ENCODE data around the gene LRRC4C.
"Not testable (repeated sequence)": the region's sequence is repeated elsewhere in the genome, so short reads cannot be mapped to it uniquely, and the experiment has no call there.

The LRRC4C gene

GRCh38 chr11:40228662-40229061 lies 1230.8 kb downstream of the LRRC4C start:
- no peak for DNase-seq (ENCODE audit: low read depth)

GRCh38 chr11:40227730-40228129 lies 1231.7 kb downstream of the LRRC4C start:
- no peak for DNase-seq (ENCODE audit: low read depth)

GRCh38 chr11:40226654-40227053 lies 1232.8 kb downstream of the LRRC4C start:
- DNase-seq (ENCODE audit: low read depth) = no peak

GRCh38 chr11:40223596-40224330 lies 1235.7 kb downstream of the LRRC4C start:
- DNase-seq (ENCODE audit: low read depth) = no peak

- DNase-seq (ENCODE audit: low read depth) = no peak
Observed at GRCh38 chr11:40219401-40219800, 1240.1 kb downstream of the LRRC4C start.

GRCh38 chr11:40215556-40215955 lies 1243.9 kb downstream of the LRRC4C start:
- DNase-seq (ENCODE audit: low read depth) = no peak

GRCh38 chr11:40207416-40207815 lies 1252.0 kb downstream of the LRRC4C start:
- no peak for DNase-seq (ENCODE audit: low read depth)

GRCh38 chr11:40204228-40204627 lies 1255.2 kb downstream of the LRRC4C start:
- DNase-seq (ENCODE audit: low read depth) = no peak

- DNase-seq (ENCODE audit: low read depth) = no peak
Observed at GRCh38 chr11:40203606-40204005, 1255.8 kb downstream of the LRRC4C start.

GRCh38 chr11:40202589-40203270 lies 1256.7 kb downstream of the LRRC4C start:
- no peak for DNase-seq (ENCODE audit: low read depth)

GRCh38 chr11:40192590-40192989 lies 1266.9 kb downstream of the LRRC4C start:
- not testable (repeated sequence) for DNase-seq (ENCODE audit: low read depth)

- no peak for DNase-seq (ENCODE audit: low read depth)
Observed at GRCh38 chr11:40190294-40190693, 1269.2 kb downstream of the LRRC4C start.

- DNase-seq (ENCODE audit: low read depth) = no peak
Observed at GRCh38 chr11:40188848-40189247, 1270.6 kb downstream of the LRRC4C start.

- no peak for DNase-seq (ENCODE audit: low read depth)
Observed at GRCh38 chr11:40187295-40187694, 1272.2 kb downstream of the LRRC4C start.

- DNase-seq (ENCODE audit: low read depth) = no peak
Observed at GRCh38 chr11:40186437-40187263, 1272.8 kb downstream of the LRRC4C start.

- no peak for DNase-seq (ENCODE audit: low read depth)
Observed at GRCh38 chr11:40185793-40186192, 1273.7 kb downstream of the LRRC4C start.

GRCh38 chr11:40183073-40184064 lies 1276.1 kb downstream of the LRRC4C start:
- DNase-seq (ENCODE audit: low read depth) = no peak

GRCh38 chr11:40179541-40179940 lies 1279.9 kb downstream of the LRRC4C start:
- no peak for DNase-seq (ENCODE audit: low read depth)

- DNase-seq (ENCODE audit: low read depth) = no peak
Observed at GRCh38 chr11:40178470-40178869, 1281.0 kb downstream of the LRRC4C start.

- no peak for DNase-seq (ENCODE audit: low read depth)
Observed at GRCh38 chr11:40175980-40176379, 1283.5 kb downstream of the LRRC4C start.

- no peak for DNase-seq (ENCODE audit: low read depth)
Observed at GRCh38 chr11:40170078-40170477, 1289.4 kb downstream of the LRRC4C start.

GRCh38 chr11:40168414-40168813 lies 1291.0 kb downstream of the LRRC4C start:
- no peak for DNase-seq (ENCODE audit: low read depth)

Measured in non-pigmented ciliary epithelial cell (primary cell).